GM18858 (cell line): ENCODE measurements around the gene SKA3.
A peak's percentile ranks its signal among the peaks of the same experiment; 100 is the strongest.
"Not testable (repeated sequence)": the region's sequence is repeated elsewhere in the genome, so short reads cannot be mapped to it uniquely, and the experiment has no call there.

Experiments
- ATAC-seq: cut with Tn5 transposase; IDR thresholded peaks from one replicate; pipeline ENCODE4 v1.9.1; 2021; ENCODE audit not compliant: unreplicated experiment

The SKA3 gene

DNA sequence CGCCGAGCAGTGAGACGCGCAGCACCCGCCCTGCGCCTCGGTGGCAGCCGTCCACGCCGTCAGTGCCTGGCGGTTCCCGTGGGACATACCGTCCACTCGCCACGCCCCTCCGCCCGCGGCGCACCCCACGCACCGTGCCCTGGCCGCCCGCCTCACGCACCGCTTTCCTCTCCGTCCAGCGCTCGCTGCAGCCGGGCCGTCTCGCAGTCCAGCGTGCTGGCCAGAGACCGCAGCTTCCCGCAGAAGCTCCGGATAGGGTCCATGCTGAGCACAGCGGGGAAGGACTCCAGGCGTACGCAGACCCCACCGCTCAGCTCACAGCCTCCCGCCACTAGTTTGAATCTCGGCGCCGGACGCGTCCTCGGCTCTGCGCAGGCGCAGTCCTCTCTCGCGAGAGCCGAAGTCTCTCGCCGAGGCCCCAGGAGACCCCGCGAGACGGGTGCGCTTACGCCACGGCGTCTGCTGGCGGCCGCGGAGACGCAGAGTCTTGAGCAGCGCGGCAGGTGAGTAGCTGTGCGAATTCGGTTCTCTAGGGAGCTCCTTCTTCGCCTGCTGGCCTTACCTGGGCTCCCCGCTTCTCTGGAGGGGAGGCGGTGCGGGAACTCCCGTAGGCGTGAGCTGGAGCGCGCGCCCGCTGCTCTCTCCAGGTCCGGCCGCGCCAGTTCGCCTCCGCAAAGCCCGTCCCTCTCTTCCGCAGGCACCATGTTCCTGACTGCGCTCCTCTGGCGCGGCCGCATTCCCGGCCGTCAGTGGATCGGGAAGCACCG lies at the start of gene SKA3, which contains the start of gene MRPL57:
TSS of gene SKA3 (minus strand) at position 338 of the 767 bp plus-strand sequence. CDS start at position 263, 75 bp downstream.
TSS of gene MRPL57 (plus strand) at position 444 of the 767 bp plus-strand sequence. CDS start at position 703, 259 bp downstream.
- ATAC-seq, result peak; percentile 84

DNA sequence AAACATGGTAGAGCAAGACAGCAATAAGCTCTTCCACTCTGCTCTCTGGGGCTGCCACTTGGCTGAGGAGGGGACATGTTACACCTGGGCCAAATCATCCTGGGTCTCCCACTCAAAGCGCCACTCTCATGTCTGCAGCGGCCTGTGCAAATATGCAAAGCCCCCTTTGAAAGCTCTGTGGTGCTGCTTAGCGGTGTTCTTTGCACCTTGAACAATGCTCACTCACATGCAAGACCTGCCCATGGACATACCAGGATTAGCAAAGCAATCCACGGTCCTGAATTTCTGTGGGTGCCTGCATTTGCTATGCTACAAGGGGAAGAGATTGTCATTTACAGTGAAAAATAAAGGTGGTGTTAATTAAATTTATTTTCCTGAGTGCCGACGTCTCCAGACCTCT lies 48.7 kb upstream of the SKA3 start:
- no peak for ATAC-seq

DNA sequence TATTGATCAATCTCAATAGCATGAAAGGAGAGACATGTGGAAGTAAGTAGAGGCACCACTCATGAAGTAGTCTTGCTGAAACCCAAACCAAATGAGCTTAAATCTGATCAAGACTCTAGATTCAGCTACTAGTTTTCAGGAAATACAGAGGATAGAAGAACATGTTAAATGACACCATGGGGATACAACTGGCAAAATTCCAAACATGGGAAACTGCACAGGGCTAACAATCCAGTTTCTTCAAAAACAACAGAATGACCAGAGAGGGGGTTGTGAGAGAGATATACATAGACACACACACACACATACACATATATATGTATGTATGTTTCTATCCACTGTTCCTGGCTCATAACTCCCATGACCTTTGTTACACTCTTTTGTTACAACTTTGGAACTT lies 44.9 kb upstream of the SKA3 start:
- ATAC-seq, result no peak

DNA sequence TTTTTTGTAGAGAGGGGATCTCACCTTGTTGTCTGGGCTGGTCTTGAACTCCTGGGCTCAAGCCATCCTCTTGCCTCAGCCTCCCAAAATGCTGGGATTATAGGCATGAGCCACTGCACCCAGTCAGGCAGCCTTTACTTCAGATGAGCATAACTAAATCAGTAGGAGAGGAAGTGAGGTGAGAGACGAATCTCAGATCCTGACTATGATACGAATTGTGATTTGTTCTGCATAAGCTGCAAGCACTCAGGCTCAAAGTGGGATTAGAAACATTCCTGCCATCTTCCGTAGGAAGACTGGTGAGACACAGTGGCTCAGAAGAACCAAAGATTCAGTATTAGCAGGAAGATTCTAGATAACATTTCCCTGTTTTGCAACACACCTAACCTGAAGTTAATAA lies 43.4 kb upstream of the SKA3 start:
- ATAC-seq, result not testable (repeated sequence)

DNA sequence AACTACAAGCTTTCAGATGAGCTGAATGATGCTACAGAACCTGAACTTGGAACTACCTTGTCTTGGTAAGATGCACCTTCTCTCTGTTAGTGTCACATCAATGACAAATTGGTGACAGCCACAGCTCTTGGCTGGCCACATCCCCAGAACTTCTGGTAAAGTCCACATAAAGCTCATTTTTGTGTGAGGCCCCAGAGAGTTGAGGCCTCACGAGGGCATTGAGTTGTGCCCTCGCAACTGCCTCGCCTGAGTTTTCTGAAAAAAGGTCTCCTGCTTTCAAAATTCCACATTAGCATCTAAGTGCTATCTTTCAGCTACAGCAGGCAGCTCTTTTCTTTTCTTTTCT lies 42.7 kb upstream of the SKA3 start:
- no peak for ATAC-seq

DNA sequence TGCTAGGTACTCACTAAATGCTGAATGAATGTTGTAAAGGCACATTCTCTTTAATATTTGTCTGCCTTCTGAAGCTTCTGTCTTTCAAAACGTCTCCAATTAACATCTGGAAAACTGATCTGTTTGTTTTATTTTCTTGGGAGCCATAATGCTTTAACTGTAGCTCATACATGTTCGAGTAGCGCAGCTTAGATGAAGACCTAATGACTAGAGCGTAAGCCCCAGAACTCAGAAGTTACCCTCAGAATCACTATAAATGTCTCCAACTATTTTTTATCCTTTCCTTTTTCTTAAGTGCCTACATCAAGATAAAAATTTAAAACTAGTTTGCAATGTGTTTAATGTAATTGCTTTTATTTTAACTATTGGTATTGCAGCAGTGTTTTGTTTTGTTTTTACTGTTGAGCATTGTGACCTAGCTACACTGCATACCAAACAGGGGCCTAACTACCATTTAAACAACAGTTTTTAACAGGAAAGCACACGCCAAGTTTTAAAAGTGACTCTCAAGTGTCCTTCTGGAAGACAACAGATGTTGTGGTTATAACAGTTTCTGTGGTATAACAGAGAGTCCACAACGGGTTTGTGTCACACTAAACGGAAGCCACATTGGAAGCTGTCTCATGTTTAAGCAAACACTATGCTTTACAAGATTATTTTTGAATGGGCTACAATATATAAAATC lies 42.1 kb upstream of the SKA3 start:
- ATAC-seq, result peak; percentile 97

DNA sequence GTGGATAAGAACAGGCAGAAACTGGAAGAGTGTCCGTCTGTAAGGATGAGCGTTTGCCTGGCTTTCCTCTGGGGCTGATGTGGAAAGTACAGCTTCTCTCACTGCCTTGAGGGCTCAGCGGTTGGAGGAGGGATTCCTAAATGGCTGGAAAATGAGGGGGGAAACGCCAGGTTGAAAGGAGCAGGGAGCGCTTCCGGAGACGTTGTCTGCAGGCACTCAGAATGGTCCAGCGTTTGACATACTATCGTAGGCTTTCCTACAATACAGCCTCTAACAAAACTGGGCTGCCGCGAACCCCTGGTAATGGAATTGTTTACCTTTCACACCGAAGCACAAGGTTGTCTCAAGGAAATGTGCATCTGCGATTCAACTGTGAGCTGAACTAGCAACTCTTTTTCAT lies 40.0 kb upstream of the SKA3 start:
- no peak for ATAC-seq

DNA sequence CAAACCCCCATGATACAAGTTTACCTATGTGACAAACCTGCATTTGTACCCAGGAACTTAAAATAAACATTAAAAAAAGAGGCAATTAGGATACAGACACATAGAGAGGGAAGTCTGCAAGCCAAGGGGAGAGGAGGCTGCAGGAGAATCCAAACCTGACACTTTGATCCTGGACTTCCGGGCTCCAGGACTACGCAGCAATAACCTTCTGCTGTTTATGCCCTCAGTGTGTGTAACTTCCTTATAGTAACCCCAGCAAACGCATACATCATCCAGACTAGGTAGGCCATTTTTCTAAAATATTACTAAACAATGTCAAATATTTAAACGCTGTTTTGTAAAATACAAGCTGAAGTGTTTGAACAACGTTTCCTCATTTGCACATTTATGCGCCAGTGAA lies 39.1 kb upstream of the SKA3 start:
- ATAC-seq, result not testable (repeated sequence)

DNA sequence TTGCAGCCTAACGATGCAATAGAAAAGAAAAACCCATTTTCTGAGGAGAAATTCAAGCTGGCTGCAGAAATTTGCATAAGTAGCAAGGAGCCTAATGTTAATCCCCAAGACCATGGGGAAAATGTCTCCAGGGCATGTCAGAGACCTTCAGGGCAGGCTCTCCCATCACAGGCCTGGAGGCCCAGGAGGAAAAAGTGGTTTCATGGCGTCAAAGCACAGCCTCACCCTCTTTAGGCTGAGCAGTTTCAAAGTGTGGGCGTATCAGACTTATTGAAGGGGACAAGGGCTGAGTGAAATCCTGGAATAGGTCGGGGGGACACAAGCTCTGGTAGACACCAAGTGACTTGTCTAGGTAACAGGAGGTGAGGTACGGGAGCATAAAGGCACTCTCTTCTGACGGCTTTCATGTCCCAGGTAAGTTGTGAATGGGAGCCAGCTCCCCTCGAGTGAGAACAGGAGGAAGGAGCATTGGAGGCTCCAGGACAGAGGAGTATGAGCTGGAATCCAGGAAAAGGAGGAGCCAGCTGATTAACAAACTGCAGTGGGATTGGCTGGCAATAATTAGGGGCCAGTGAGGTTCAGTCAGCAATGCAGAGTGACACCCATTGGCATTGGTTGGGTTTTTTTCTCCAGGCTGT lies 35.9 kb upstream of the SKA3 start:
- ATAC-seq, result no peak

DNA sequence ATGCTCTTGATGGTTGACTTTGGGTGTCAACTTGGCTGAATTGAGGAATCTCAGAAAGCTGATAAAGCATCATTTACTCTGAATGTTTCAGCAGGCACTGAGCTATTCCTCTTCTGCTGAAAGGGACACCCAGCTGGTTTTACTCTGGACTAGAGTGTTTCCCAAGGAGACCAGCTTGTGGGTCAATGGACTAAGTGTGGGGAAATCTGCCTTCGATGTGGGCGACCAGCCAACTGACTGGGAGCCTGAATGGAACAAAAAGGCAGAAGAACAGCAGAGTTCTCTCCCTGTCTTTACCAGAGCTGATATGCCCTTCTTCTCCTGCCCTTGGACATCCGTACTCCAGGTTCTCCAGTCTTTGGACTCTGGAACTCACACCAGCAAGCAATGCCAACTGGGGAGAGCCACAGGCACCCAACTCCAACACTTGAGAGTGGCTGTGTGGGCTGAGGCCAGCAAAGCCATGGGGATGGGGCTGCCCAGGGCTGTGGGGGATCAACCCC lies 32.4 kb upstream of the SKA3 start:
- ATAC-seq, result no peak

DNA sequence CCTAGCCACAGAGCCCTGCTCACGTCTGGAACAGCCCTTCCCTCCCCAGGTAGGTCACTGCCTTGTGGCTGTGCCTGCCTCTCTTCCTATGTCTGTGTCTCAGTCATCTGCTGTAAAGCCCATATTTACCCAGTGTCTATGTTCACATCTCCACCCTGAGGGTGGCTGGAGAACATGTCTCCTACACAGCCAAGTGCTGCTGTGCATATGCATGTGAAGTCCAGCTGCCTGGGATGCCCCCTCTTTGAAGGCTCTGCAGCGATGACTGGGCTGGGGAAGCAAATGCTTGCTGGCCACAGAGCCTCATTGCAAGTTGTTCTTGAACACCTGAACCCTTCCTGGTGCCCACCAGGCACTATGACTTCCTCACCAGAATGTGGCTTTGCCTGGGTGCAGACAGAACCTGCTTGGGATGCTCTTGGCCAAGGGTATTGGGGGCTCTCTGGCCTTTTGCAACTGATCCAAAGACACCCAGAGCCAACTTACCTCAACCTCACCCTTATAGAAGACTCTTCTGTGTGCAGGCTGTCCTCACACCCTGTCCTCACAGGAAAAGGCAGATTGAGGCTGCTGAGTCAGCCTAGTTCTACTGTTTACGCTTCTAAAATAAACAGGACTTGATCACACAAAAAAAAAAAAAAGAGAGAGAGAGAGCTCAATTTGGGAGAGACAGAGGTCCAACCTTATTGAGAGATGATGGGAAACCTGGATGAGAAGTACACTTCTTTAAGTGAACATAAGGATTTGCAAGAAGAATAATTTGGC lies 26.6 kb upstream of the SKA3 start:
- no peak for ATAC-seq

DNA sequence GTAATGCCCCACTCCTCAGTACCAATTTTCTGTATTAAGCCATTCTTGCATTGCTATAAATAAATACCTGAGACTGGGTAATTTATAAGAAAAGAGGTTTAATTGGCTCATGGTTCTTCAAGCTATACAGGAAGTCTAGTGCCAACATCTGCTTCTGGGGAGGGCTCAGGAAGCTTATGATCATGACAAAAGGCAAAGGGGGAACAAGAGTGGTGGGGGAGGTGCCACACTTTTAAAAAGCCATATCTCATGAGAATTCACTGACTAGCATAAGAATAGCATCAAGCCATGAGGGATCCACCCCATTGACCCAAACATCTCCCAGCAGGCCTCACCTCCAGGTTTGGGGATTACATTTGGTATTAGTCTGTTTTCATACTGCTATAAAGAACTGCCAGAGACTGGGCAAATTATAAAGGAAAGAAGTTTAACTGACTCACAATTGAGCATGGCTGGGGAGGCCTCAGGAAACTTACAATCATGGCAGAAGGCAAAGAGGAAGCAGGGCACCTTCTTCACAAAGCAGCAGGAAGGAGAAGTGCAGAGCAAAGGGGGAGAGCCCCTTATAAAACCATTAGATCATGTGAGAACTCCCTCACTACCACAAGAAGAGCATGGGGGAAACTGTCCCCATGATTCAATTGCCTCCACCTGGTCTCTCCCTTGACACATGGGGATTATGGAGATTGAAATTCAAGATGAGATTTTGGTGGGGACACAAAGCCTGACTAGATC lies 25.3 kb upstream of the SKA3 start:
- ATAC-seq, result not testable (repeated sequence)

DNA sequence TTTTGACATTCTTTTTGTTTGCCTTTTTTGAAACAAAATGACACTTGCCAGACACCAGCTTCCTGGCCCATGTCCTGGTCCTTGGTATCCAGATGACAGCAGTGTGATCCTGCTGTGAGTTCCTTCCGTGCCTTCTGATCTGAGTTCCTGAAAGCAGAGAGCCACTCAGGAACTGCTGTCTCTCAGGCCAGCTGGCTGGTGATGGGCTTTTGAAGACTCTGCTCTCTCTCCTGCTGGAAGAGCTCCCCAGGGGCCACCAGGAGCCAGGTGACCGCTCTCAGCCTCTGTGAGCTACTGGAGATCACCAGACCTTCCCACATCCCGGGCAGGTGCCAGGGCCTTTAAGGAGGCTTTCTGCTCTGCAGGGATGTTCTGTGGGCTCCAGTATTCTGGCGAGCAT lies 22.0 kb upstream of the SKA3 start:
- not testable (repeated sequence) for ATAC-seq

DNA sequence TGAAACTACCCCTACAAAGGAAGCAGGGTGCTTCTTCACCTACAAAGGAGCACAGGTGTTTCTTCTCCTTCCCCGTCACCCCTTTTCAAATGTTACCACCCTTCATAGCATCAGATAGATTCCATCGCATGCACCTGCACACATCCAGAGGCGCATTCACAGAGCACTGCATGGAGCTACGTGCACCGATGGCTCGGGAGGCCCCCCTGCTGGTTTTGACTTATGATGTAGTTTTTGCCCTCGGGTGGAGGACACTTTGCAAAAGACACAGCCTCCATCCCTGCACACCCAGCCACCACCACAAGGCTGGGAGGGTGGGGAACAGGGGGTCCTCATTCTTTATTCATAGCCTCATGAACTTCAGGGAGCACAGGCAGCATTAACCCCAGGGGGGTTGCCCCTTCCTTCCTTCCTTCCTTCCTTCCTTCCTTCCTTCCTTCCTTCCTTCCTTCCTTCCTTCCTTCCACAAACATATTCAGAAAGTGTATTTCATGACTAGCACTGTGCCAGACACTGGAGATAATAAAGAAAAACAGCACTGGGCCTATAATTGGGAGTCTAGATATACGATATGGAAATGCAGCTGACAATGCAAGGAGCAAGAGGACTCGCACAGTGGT lies 21.4 kb upstream of the SKA3 start:
- not testable (repeated sequence) for ATAC-seq

DNA sequence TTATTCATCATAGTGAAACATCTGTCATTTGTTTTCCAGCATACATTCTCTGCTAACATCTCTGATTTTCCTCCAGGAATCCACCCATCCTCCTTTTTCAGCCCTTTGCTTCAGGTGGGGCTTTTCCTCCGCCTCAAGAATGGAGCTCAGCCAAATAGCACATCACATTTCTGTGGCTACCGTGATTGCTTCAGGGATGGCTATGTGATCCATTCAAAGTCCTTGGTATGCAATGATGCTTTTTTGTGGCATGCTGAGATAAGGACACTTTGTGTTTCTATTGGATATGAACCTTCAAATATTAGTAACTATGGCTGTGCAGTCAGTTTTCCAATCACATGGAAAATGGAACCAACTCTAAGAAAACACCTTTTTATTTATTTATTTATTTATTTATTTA lies 18.4 kb upstream of the SKA3 start:
- not testable (repeated sequence) for ATAC-seq

DNA sequence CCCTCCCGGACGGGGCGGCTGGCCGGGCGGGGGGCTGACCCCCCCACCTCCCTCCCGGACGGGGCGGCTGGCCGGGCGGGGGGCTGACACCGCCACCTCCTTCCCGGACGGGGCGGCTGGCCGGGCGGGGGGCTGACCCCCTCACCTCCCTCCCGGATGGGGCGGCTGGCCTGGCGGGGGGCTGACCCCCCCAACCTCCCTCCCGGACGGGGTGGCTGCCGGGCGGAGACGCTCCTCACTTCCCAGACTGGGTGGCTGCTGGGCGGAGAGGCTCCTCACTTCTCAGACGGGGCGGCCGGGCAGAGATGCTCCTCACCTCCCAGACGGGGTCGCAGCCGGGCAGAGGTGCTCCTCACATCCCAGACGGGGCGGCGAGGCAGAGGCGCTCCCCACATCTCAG lies 10.1 kb upstream of the SKA3 start:
- not testable (repeated sequence) for ATAC-seq

DNA sequence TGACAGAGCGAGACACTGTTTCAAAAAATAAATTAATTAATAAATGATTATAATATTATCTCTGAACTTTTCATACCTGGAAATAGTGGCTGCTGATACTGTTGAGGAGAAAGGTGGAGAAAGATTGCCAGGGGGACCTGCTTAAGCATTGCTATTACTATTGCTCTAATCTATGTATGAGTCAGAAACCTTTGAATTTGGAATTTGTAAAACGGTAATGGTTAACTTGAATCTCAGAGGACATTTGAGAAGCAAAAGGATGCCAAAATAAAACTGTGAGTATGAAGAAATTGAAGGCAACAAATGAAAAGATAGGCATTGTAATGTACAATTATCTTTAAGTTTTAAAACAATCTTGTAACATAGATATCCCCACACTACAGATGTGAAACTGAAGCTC lies 5.3 kb upstream of the SKA3 start:
- ATAC-seq, result no peak

DNA sequence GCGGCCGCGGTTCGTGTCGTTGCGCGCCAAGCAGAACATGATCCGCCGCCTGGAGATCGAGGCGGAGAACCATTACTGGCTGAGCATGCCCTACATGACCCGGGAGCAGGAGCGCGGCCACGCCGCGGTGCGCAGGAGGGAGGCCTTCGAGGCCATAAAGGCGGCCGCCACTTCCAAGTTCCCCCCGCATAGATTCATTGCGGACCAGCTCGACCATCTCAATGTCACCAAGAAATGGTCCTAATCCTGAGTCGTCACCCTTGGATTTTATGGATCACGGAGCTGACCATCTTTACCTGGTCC lies 581 bp upstream of the SKA3 start:
- ATAC-seq, result peak; percentile 10

DNA sequence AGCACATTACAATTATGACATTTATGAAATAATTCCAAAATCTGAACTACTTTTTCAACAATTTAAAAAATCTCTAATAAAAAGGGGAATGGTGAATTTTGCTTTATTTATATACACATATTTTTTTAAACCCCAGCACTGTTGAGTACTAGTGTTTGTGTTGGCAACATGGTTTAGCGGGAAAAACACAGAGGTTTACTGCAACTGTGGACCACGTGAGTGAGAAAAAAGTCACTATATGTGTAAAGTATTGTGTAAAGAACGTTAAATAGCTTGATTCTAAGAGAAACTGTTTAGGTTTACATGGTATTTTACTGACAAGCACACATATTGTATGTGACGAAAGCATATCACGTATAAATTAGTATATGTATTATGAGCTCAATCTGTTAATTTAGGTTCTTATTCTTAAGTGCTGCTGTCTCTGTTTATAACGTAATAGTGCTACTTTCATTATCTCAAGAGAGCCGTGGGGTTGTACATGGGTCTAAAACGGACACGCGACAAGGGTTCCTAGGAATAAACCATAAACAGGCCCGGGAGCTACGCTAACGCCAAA lies 617 bp downstream of the SKA3 start:
- ATAC-seq, result no peak

DNA sequence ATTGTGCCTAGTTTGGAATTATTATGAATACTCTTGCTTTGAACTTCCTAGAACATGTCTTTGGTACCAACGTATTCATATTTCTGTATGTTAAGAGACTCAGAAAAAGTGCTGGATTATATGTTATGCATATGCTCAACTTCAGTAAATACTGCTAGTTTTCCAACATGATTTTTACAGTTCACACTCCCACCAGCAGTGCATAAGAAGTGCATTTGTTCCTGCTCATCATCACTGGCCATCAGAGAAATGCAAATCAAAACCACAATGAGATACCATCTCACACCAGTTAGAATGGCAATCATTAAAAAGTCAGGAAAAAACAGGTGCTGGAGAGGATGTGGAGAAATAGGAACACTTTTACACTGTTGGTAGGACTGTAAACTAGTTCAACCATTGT lies 2.6 kb downstream of the SKA3 start:
- ATAC-seq, result not testable (repeated sequence)
